ENCODE results near the gene ZNF683.

- TF ChIP-seq EZH2 (optimal IDR thresholded peaks at IDR 0.05; ENCODE audit: low read depth, low read length) (no peak), CTCF (IDR thresholded peaks at IDR 0.05; ENCODE audit: low read length) (no peak), EZH2phosphoT487 (IDR thresholded peaks at IDR 0.05; ENCODE audit: low read length) (no peak)
Measured at GRCh38 chr1:26352338-26352679, 20.2 kb downstream of the ZNF683 start.
